ENCODE results near the gene LRRC3C. TPM values are rescaled to one million over a fixed set of nuclear protein-coding genes. Genes with fewer than 3 reads are reported as not detected.

Gene LRRC3C
- total RNA-seq, 1 donor from 2014 or later, result not detected

DNA sequence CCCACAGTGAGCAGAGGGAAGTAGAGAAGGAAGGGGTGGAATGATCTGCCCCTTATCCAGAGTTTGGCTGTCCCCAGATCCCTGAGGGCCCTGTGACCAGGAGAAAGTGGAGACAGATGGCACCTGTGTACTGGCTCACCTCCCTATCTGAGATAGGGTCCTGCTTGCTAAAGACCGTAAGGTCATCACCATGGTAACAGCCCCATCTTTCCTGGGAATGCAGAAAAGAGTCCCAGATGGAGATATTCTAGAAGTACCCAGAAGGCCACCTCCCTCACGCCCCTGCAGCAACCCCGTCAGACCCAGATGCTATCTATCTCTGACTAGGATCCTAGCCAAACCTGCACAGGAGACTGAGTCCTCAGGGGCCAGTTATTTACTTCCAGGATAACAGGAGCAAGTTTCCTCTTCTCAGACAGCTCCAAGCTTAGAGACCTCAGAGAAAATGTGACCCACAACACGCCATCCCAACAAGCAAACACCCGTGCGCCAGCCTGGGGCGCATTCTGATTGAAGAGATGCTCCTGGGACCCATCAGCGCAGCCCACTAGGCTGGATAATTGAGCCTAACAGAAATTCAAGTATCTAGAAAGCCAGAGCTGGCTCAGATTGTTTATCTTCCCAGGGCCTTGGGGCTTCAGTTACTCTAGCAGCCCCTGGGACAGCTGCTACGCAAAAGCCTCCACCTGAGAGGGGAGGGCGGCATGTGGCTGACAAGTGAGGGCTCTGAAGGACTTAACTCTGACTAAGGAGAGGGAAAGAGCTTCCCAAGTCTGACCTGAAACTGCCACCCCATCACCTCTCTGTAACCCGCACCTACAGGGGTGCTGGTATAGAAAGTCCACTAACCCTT is 2.0 kb upstream of the LRRC3C start:
- H2AFZ ChIP-seq (ENCODE audit: low read depth, low read length), result no peak overlapping the region
- H4K20me1 ChIP-seq (ENCODE audit: insufficient read depth, low read length), result peaks cover 62% of the 10 kb centered on the region
- H3K79me2 ChIP-seq (ENCODE audit: insufficient read depth, low read length), result peaks cover 43% of the 10 kb centered on the region
- Mint-ChIP-seq H3K9me3 (ENCODE audit: unreplicated experiment) (no peaks in the 10 kb centered on the region), H3K27me3 (ENCODE audit: low read depth, unreplicated experiment) (no peaks in the 10 kb centered on the region), H3K27ac (ENCODE audit: unreplicated experiment) (peak overlapping the region; percentile 86), H3K4me3 (ENCODE audit: unreplicated experiment) (peak overlapping the region; percentile 89), H3K36me3 (ENCODE audit: low read depth, unreplicated experiment) (peaks cover 15% of the 10 kb centered on the region), H3K4me1 (ENCODE audit: low read depth, unreplicated experiment) (peaks cover 30% of the 10 kb centered on the region)
- no peaks in the 10 kb centered on the region for H3K27me3 ChIP-seq (ENCODE audit: insufficient read depth, low read length)
- peak overlapping the region; percentile 100 for H3K4me2 ChIP-seq (ENCODE audit: low read length)
- no peaks in the 10 kb centered on the region for H3K9me3 ChIP-seq (ENCODE audit: insufficient read depth, low read depth, low read length)
- DNase-seq (ENCODE audit: low read depth), result no peak
- peak overlapping the region; percentile 87 for H3K9ac ChIP-seq (ENCODE audit: low read length)
- peak overlapping the region; percentile 81 for H3K4me3 ChIP-seq (ENCODE audit: insufficient read depth, low read depth, low read length)
- H3K27ac ChIP-seq (ENCODE audit: low read depth, low read length), result no peak overlapping the region
- peaks cover 15% of the 10 kb centered on the region for H3K36me3 ChIP-seq (ENCODE audit: insufficient read depth, low read length)
- no peak for FAIRE-seq
- H3K4me1 ChIP-seq (ENCODE audit: insufficient read depth, low read length), result peaks cover 51% of the 10 kb centered on the region
- no peak for TF ChIP-seq EZH2 (IDR thresholded peaks at IDR 0.05; ENCODE audit: insufficient read depth, low read length)
- TF ChIP-seq, protein P1, sequence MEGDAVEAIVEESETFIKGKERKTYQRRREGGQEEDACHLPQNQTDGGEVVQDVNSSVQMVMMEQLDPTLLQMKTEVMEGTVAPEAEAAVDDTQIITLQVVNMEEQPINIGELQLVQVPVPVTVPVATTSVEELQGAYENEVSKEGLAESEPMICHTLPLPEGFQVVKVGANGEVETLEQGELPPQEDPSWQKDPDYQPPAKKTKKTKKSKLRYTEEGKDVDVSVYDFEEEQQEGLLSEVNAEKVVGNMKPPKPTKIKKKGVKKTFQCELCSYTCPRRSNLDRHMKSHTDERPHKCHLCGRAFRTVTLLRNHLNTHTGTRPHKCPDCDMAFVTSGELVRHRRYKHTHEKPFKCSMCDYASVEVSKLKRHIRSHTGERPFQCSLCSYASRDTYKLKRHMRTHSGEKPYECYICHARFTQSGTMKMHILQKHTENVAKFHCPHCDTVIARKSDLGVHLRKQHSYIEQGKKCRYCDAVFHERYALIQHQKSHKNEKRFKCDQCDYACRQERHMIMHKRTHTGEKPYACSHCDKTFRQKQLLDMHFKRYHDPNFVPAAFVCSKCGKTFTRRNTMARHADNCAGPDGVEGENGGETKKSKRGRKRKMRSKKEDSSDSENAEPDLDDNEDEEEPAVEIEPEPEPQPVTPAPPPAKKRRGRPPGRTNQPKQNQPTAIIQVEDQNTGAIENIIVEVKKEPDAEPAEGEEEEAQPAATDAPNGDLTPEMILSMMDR (IDR thresholded peaks at IDR 0.05; ENCODE audit: insufficient read depth, low read depth, low read length), result no peak

DNA sequence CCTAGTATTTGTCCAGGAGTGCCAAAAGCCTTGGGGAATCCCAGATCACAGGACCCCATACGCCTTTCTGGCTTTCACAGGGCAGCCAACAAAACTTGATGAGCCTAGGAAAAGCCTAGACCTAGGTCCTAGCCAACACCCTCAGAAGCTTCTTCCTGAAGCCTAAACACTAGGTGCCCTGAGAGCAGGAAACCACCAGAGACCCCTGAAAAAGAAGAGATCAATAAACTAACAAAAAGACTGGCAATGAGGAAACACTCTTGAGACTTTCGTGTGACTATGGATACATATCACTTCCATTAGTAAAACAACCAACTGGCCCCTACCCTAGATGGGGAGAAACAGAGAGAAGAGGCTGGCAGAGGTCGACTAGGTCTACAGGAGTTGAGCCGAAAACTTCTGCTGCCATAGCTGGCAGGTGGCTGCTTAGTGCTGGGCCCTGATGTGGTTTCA is 1.4 kb upstream of the LRRC3C start:
- Mint-ChIP-seq H3K9me3 (ENCODE audit: unreplicated experiment) (no peaks in the 10 kb centered on the region), H3K4me3 (ENCODE audit: unreplicated experiment) (peak overlapping the region; percentile 89), H3K4me1 (ENCODE audit: low read depth, unreplicated experiment) (peaks cover 30% of the 10 kb centered on the region), H3K27ac (ENCODE audit: unreplicated experiment) (peak overlapping the region; percentile 86), H3K36me3 (ENCODE audit: low read depth, unreplicated experiment) (peaks cover 14% of the 10 kb centered on the region), H3K27me3 (ENCODE audit: low read depth, unreplicated experiment) (no peaks in the 10 kb centered on the region)
- Histone ChIP-seq H4K20me1 (ENCODE audit: insufficient read depth, low read length) (peaks cover 57% of the 10 kb centered on the region), H2AFZ (ENCODE audit: low read depth, low read length) (no peak overlapping the region), H3K36me3 (ENCODE audit: insufficient read depth, low read length) (peaks cover 15% of the 10 kb centered on the region), H3K79me2 (ENCODE audit: insufficient read depth, low read length) (peaks cover 43% of the 10 kb centered on the region), H3K27me3 (ENCODE audit: insufficient read depth, low read length) (no peaks in the 10 kb centered on the region), H3K27ac (ENCODE audit: low read depth, low read length) (peak overlapping the region; percentile 98), H3K4me3 (ENCODE audit: insufficient read depth, low read depth, low read length) (peak overlapping the region; percentile 81), H3K9ac (ENCODE audit: low read length) (peak overlapping the region; percentile 87), H3K4me1 (ENCODE audit: insufficient read depth, low read length) (peaks cover 51% of the 10 kb centered on the region), H3K9me3 (ENCODE audit: insufficient read depth, low read depth, low read length) (no peaks in the 10 kb centered on the region), H3K4me2 (ENCODE audit: low read length) (peak overlapping the region; percentile 100)
- no peak for TF ChIP-seq EZH2 (IDR thresholded peaks at IDR 0.05; ENCODE audit: insufficient read depth, low read length)
- TF ChIP-seq, protein P1 (IDR thresholded peaks at IDR 0.05; ENCODE audit: insufficient read depth, low read depth, low read length), result no peak
- FAIRE-seq, result no peak
- no peak for DNase-seq (ENCODE audit: low read depth)
